ENCODE results near the gene SASH1. TPM values are rescaled to one million over a fixed set of nuclear protein-coding genes. Genes with fewer than 3 reads are reported as not detected.

The SASH1 gene
- total and polyA plus RNA-seq, 2 donors (not counting 3 experiments of a cell fraction or from before 2014, with no cell fraction given) = 18.5 to 103 TPM

DNA sequence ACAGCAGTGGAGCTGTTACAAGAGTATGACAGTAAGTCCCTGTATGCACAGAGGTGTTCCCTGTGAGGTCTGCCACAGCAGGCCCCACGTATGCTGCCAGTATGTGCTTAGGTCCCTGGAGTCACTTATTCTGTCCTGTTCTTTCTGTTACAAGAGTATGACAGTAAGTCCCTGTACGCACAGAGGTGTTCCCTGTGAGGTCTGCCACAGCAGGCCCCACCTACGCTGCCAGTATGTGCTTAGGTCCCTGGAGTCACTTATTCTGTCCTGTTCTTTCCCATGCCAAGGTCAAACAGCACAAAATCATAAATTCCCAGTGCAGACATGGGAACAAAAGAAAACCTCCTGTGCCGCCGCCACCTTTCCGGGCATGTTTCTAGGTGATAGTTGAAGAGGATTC is 192.2 kb downstream of the SASH1 start:
- CTCF ChIA-PET = interaction anchor here (1.3 to 2.0 kb wide), 2 partner anchors 354 to 355 kb away, joined by 3 to 5 read pairs; no protein-coding TSS in a partner anchor
- no peak overlapping the region for H3K9ac ChIP-seq (replicated peaks; ENCODE audit: extremely low read depth, insufficient read depth, low read length)
- TF ChIP-seq GATA2 (IDR thresholded peaks at IDR 0.05; ENCODE audit: insufficient read depth, insufficient read length, low read depth, low read length) = no peak
- no peak for TF ChIP-seq JUN (IDR thresholded peaks at IDR 0.05; ENCODE audit: borderline replicate concordance, insufficient read depth, insufficient read length, low read depth)
- TF ChIP-seq, protein P1, sequence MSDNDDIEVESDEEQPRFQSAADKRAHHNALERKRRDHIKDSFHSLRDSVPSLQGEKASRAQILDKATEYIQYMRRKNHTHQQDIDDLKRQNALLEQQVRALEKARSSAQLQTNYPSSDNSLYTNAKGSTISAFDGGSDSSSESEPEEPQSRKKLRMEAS (IDR thresholded peaks at IDR 0.05; ENCODE audit: insufficient read depth, insufficient read length) = no peak
- FAIRE-seq = no peak
- H3K9me3 ChIP-seq (replicated peaks; ENCODE audit: control insufficient read depth, insufficient read depth, low read length) = no peaks in the 10 kb centered on the region
- H2AFZ ChIP-seq (ENCODE audit: low read depth, low read length) = no peak overlapping the region
- peaks cover 29 to 59% of the 10 kb centered on the region in 2 experiments for H3K36me3 ChIP-seq (ENCODE audit: control insufficient read depth in 2 of 2, extremely low read depth in 1 of 2, insufficient read depth in 2 of 2, low read length in 2 of 2)
- no peak overlapping the region for H3K4me3 ChIP-seq (replicated peaks in 1 of 3; ENCODE audit: insufficient read depth in 1 of 3, low read depth in 1 of 3, low read length in 3 of 3)
- no peaks in the 10 kb centered on the region for H4K20me1 ChIP-seq (replicated peaks; ENCODE audit: control insufficient read depth, extremely low read depth, insufficient read depth, low read length)
- H3K27me3 ChIP-seq (ENCODE audit: control insufficient read depth in 2 of 2, insufficient read depth in 2 of 2, low read length in 2 of 2) = no peaks in the 10 kb centered on the region
- dilution Hi-C loops (cut with MboI; ENCODE audit: extremely low pct_ligation_motif_present, low sequenced_read_pairs) (no loop called here), intact Hi-C loops (cut with micrococcal nuclease) (no loop called here)
- peaks cover 3% of the 10 kb centered on the region for H3K79me2 ChIP-seq (ENCODE audit: control insufficient read depth, insufficient read depth, low read length)
- POLR2A ChIA-PET = no interaction called here
- DNase-seq (ENCODE audit: low read depth, low spot score) = no peak
- no TSS peak for BruUV-seq (replicated peaks)
- no peak overlapping the region for H3K4me2 ChIP-seq (ENCODE audit: insufficient read depth, low read length)
- H3K9me1 ChIP-seq (replicated peaks; ENCODE audit: control insufficient read depth, extremely low read depth, insufficient read depth, low read length) = no peaks in the 10 kb centered on the region
- H3K4me1 ChIP-seq (ENCODE audit: control insufficient read depth, extremely low read depth, insufficient read depth, low read length) = peaks cover 16% of the 10 kb centered on the region
- no peak overlapping the region for H3K27ac ChIP-seq (ENCODE audit: insufficient read depth, low read depth, low read length)

DNA sequence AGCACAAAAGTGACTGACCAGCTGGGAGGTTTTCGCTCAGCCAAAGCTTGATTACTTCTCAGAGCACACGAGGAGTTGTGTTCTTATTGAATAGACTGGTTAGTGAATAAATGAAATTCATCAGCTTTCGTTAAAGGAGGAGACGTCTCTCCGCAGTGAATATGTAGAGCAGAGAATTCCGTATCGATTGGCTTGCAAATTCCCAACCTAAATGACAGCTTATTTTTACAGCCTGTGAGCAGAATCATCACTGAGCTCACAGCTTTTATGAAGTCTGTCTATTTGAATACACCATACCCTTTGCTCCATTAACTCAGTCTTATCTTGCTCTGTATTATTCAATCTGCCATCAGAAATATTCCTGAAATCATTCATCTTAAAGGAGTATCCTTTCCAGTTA is 192.7 kb downstream of the SASH1 start:
- H3K9me3 ChIP-seq (replicated peaks; ENCODE audit: control insufficient read depth, insufficient read depth, low read length) = no peaks in the 10 kb centered on the region
- ChIA-PET CTCF (interaction anchor here (2.0 kb wide), 1 partner anchor 355 kb away, joined by 5 read pairs; no protein-coding TSS in a partner anchor), POLR2A (no interaction called here)
- no peak overlapping the region for H3K4me2 ChIP-seq (ENCODE audit: insufficient read depth, low read length)
- peaks cover 31 to 64% of the 10 kb centered on the region in 2 experiments for H3K36me3 ChIP-seq (ENCODE audit: control insufficient read depth in 2 of 2, extremely low read depth in 1 of 2, insufficient read depth in 2 of 2, low read length in 2 of 2)
- no peaks in the 10 kb centered on the region for H3K9me1 ChIP-seq (replicated peaks; ENCODE audit: control insufficient read depth, extremely low read depth, insufficient read depth, low read length)
- no peak overlapping the region for H3K9ac ChIP-seq (replicated peaks; ENCODE audit: extremely low read depth, insufficient read depth, low read length)
- DNase-seq (ENCODE audit: low read depth, low spot score) = no peak
- TF ChIP-seq POLR2AphosphoS5 (IDR thresholded peaks at IDR 0.05; ENCODE audit: insufficient read depth, low read depth, low read length) (no peak), EZH2 (IDR thresholded peaks at IDR 0.05; ENCODE audit: borderline replicate concordance, low read depth, low read length, severe bottlenecking) (no peak), JUN (IDR thresholded peaks at IDR 0.05; ENCODE audit: borderline replicate concordance, insufficient read depth, insufficient read length, low read depth) (no peak), FOS (IDR thresholded peaks at IDR 0.05; ENCODE audit: borderline replicate concordance, insufficient read depth, low read length) (no peak), GATA2 (IDR thresholded peaks at IDR 0.05; ENCODE audit: insufficient read depth, insufficient read length, low read depth, low read length) (no peak), MYC (IDR thresholded peaks at IDR 0.05; ENCODE audit: low read depth, low read length) (no peak), POLR2A (IDR thresholded peaks at IDR 0.05; ENCODE audit: low read depth, low read length) (no peak)
- TF ChIP-seq, protein P2, sequence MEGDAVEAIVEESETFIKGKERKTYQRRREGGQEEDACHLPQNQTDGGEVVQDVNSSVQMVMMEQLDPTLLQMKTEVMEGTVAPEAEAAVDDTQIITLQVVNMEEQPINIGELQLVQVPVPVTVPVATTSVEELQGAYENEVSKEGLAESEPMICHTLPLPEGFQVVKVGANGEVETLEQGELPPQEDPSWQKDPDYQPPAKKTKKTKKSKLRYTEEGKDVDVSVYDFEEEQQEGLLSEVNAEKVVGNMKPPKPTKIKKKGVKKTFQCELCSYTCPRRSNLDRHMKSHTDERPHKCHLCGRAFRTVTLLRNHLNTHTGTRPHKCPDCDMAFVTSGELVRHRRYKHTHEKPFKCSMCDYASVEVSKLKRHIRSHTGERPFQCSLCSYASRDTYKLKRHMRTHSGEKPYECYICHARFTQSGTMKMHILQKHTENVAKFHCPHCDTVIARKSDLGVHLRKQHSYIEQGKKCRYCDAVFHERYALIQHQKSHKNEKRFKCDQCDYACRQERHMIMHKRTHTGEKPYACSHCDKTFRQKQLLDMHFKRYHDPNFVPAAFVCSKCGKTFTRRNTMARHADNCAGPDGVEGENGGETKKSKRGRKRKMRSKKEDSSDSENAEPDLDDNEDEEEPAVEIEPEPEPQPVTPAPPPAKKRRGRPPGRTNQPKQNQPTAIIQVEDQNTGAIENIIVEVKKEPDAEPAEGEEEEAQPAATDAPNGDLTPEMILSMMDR (IDR thresholded peaks at IDR 0.05; ENCODE audit: extremely low read depth in 1 of 2, insufficient read depth in 1 of 2, low read depth in 1 of 2, low read length in 2 of 2) = no peak
- TF ChIP-seq, protein P1 (IDR thresholded peaks at IDR 0.05; ENCODE audit: insufficient read depth, insufficient read length) = no peak
- dilution Hi-C loops (cut with MboI; ENCODE audit: extremely low pct_ligation_motif_present, low sequenced_read_pairs) (no loop called here), intact Hi-C loops (cut with micrococcal nuclease) (no loop called here)
- peaks cover 11% of the 10 kb centered on the region for H3K4me1 ChIP-seq (ENCODE audit: control insufficient read depth, extremely low read depth, insufficient read depth, low read length)
- no TSS peak for BruUV-seq (replicated peaks)
- H3K79me2 ChIP-seq (ENCODE audit: control insufficient read depth, insufficient read depth, low read length) = peaks cover 3% of the 10 kb centered on the region
- H3K4me3 ChIP-seq (replicated peaks in 1 of 3; ENCODE audit: insufficient read depth in 1 of 3, low read depth in 1 of 3, low read length in 3 of 3) = no peak overlapping the region
- no peaks in the 10 kb centered on the region for H3K27me3 ChIP-seq (ENCODE audit: control insufficient read depth in 2 of 2, insufficient read depth in 2 of 2, low read length in 2 of 2)
- H2AFZ ChIP-seq (ENCODE audit: low read depth, low read length) = no peak overlapping the region
- no peak overlapping the region for H3K27ac ChIP-seq (ENCODE audit: insufficient read depth, low read depth, low read length)
- no peaks in the 10 kb centered on the region for H4K20me1 ChIP-seq (replicated peaks; ENCODE audit: control insufficient read depth, extremely low read depth, insufficient read depth, low read length)
- no peak for FAIRE-seq

Measured in endothelial cell of umbilical vein (primary cell).